GM21367 (cell line): Measurements from ENCODE around the gene ZNF148.

Experiments
- ATAC-seq: cut with Tn5 transposase; IDR thresholded peaks from one replicate; pipeline ENCODE4 v1.9.1; 2021; ENCODE audit not compliant: unreplicated experiment

Gene ZNF148

GRCh38 chr3:125194061-125194848 lies 180.9 kb downstream of the ZNF148 start:
- no peak for ATAC-seq

DNA sequence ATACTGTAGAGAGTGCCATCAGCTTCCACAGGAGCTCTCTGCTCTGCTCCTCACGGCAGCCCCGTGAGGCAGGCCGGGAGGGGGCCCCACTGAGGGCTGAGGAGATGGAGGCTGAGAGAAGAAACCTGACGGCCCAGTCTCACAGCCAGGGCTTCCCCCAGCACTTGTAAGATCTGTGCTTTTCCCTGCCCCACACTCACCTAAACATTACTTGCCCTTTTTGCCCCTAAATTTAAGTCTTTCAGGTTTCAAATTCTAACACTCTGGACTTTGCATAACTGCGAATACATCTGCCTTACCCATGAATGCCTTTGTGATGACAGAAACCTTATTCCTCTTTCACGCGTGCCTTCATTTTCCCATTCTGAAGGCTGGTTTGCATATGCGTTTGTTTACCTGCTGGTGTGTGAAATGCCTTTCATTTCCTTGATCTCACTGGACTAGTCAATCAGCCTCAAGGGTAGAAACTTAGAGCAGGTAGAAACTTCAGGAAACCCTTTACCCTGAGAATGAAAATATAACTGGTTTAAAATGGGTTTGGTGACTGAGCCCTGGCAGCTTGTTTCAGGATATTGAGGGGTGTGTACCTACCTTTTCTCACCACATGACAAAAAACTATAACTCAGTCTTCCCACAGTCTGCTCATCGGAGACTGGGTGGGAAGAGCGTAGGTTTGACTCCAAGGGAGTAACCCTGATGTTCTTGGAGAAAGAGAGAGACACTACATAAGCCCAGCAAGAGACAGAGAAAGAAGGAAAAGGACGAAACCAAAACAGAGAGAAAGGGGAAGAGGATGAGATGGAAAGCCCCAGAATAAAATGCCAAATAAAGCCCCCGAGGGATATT lies 182.7 kb downstream of the ZNF148 start:
- ATAC-seq, result peak; percentile 59

- ATAC-seq, result no peak
These were observed 183.4 kb downstream of the ZNF148 start for GRCh38 chr3:125191730-125192129.

- ATAC-seq, result no peak
These were observed 183.9 kb downstream of the ZNF148 start for GRCh38 chr3:125191256-125191655.

- ATAC-seq, result no peak
These were observed 184.3 kb downstream of the ZNF148 start for GRCh38 chr3:125190786-125191185.

- ATAC-seq, result no peak
These were observed 185.6 kb downstream of the ZNF148 start for GRCh38 chr3:125189378-125190165.

DNA sequence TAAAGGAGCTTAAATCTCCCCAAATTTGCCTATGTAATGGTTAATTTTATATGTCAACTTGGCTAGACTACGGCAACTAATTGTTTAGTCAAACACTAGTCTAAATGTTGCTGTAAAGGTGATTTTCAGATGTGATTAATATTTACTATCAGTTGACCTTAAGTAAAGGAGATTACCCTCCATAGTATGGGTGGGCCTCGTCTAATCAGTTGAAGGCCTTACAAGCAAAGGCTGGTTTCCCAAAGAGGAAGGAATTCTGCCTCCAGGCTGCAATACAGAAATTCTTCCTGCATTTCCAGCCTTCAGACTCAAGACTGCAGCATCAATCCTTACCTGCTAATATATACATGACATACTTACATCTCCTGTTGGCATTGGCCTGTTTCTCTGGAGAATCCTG lies 186.2 kb downstream of the ZNF148 start:
- ATAC-seq, result no peak

DNA sequence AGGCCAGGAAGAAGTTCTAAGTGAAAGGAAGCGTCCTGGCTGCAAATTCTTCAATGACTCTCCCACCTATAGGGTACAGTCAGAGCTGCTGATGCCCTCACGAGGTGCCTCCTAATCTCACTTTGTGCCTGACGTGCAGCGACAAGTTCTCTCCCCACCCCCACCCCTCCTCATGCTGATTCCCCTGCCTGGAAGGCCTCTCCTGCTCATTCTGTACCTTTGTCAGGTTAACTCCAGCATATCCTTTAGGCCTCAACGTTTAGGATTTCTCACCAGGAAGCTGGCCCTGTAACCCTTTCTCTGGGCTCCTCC lies 187.6 kb downstream of the ZNF148 start:
- ATAC-seq, result no peak

GRCh38 chr3:125186800-125187598 lies 188.1 kb downstream of the ZNF148 start:
- ATAC-seq, result no peak

DNA sequence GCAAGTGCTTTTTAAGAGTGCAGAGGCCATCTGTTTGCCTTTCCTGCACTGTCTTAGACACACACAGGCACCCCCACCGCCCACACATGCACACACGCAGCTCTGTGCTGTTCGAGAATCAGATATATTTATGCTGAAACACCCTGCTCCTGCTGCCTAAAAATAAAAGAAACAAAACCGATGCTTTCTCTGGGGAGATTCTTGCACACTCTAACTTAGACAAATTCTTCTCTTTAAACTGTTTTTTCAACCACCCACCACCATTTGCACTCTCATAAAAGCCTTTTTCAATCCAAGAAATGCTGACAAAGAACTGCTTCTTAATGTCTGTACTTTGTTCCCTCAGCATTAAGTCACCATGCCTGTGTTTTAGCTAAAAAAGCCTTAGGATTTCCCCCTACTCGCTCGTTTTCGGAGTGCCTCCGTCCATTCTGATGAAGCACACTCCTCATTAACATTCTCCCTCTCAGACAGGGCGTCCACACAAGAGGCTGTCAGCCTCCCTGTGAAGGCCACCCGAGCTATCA lies 188.8 kb downstream of the ZNF148 start:
- no peak for ATAC-seq

- ATAC-seq, result no peak
These were observed 189.3 kb downstream of the ZNF148 start for GRCh38 chr3:125185805-125186204.

GRCh38 chr3:125179884-125180240 lies 195.3 kb downstream of the ZNF148 start:
- no peak for ATAC-seq

- ATAC-seq, result no peak
These were observed 195.8 kb downstream of the ZNF148 start for GRCh38 chr3:125179143-125179883.

DNA sequence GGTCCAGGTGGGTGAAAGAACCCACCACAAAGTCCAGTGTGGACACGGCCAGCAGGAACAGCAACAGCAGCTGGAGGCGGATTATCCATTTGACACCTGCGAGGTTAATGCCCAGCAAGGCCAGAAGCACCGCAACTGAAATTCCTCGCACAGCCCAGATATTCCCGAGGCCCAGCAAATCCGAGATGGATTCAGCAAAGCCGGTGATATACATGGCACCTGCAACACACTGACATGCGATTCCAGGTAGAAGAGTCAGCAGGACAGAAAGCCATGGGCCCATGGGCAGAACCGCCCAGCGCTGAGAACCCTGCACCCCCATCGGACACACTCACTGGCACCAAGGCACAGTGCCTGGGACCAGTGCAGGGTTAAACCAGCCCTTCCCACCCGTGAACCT lies 197.4 kb downstream of the ZNF148 start:
- ATAC-seq, result no peak
